CD4-positive, alpha-beta T cell treated with Interleukin-6 for 4 hours (primary cell): ENCODE measurements around the gene ATN1.

Experiments used
- DNase-seq: peaks from one replicate; pipeline ENCODE4 v3.0.0-alpha.2; 2020; ENCODE audit warnings: mixed read lengths

Gene ATN1

GRCh38 chr12:6959805-6960592 lies 32.2 kb downstream of the ATN1 start:
- no peak for DNase-seq

GRCh38 chr12:6960593-6961277 lies 33.0 kb downstream of the ATN1 start:
- DNase-seq: no peak

- peak; percentile 95 for DNase-seq
Measured at GRCh38 chr12:6961278-6961694, 33.5 kb downstream of the ATN1 start.

GRCh38 chr12:6961695-6962284 lies 34.0 kb downstream of the ATN1 start:
- peak; percentile 57 for DNase-seq

- no peak for DNase-seq
Measured at GRCh38 chr12:6962285-6963015, 34.7 kb downstream of the ATN1 start.

GRCh38 chr12:6963016-6963731 lies 35.4 kb downstream of the ATN1 start:
- DNase-seq: no peak

- no peak for DNase-seq
Measured at GRCh38 chr12:6963791-6964413, 36.1 kb downstream of the ATN1 start.

- no peak for DNase-seq
Measured at GRCh38 chr12:6964605-6965025, 36.9 kb downstream of the ATN1 start.

GRCh38 chr12:6965026-6965661 lies 37.4 kb downstream of the ATN1 start:
- peak; percentile 94 for DNase-seq

- no peak for DNase-seq
Measured at GRCh38 chr12:6965714-6966113, 38.0 kb downstream of the ATN1 start.

GRCh38 chr12:6966351-6966750 lies 38.6 kb downstream of the ATN1 start:
- no peak for DNase-seq

- no peak for DNase-seq
Measured at GRCh38 chr12:6967651-6968100, 39.9 kb downstream of the ATN1 start.

GRCh38 chr12:6968426-6968825 lies 40.7 kb downstream of the ATN1 start:
- no peak for DNase-seq

- no peak for DNase-seq
Measured at GRCh38 chr12:6970096-6970527, 42.4 kb downstream of the ATN1 start.

GRCh38 chr12:6974180-6974579 lies 46.4 kb downstream of the ATN1 start:
- DNase-seq: no peak

- no peak for DNase-seq
Measured at GRCh38 chr12:6975297-6976032, 47.7 kb downstream of the ATN1 start.

GRCh38 chr12:6977653-6978052 lies 49.9 kb downstream of the ATN1 start:
- DNase-seq: no peak

GRCh38 chr12:6978188-6978587 lies 50.4 kb downstream of the ATN1 start:
- DNase-seq: no peak

GRCh38 chr12:6978611-6979011 lies 50.9 kb downstream of the ATN1 start:
- no peak for DNase-seq

- DNase-seq: no peak
Measured at GRCh38 chr12:6979021-6979420, 51.3 kb downstream of the ATN1 start.

GRCh38 chr12:6979453-6979852 lies 51.7 kb downstream of the ATN1 start:
- no peak for DNase-seq
